Measurements from ENCODE around the gene COA7. TPM values are rescaled to one million over a fixed set of nuclear protein-coding genes. Genes with fewer than 3 reads are reported as not detected.

The COA7 gene
- total RNA-seq, 4 donors from 2014 or later: 8.2 to 26.5 (median 14.0) TPM

DNA sequence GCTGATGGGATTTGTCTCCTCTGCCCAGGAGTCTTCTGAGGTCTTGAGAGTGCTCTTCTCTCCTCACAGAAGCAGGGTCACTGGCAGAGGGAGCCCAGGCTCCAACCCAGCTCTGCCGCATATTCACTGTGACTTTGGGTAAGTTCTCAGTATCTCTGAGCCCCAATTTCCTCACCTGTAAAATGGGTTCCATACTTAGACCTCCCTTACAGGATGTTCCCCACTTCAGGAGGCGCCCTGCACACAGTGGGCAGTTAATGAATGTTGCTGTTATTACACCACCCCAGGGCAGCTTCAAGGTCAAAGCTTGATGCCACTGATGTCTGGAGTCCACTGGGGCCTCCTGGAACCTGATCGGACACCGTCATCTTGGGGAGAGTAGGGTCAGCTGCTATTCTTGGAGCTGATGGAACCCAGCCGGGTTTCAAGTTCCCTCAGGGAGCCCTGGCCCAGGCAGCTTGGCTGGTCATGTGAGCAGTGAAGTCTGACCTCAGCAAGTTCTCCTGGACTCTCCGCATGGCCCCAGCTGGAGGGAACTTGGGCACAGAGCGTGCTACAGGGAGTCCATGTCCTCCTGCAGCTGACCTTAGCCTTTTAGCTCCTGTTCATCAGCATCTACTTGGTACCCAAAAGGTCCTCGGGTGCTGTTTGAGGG is 21.8 kb downstream of the COA7 start:
- no peak for ATAC-seq (ENCODE audit: low FRiP score)
- DNase-seq (ENCODE audit: low spot score): no peak
- TF ChIP-seq, protein P1, sequence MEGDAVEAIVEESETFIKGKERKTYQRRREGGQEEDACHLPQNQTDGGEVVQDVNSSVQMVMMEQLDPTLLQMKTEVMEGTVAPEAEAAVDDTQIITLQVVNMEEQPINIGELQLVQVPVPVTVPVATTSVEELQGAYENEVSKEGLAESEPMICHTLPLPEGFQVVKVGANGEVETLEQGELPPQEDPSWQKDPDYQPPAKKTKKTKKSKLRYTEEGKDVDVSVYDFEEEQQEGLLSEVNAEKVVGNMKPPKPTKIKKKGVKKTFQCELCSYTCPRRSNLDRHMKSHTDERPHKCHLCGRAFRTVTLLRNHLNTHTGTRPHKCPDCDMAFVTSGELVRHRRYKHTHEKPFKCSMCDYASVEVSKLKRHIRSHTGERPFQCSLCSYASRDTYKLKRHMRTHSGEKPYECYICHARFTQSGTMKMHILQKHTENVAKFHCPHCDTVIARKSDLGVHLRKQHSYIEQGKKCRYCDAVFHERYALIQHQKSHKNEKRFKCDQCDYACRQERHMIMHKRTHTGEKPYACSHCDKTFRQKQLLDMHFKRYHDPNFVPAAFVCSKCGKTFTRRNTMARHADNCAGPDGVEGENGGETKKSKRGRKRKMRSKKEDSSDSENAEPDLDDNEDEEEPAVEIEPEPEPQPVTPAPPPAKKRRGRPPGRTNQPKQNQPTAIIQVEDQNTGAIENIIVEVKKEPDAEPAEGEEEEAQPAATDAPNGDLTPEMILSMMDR (IDR thresholded peaks at IDR 0.05): no peak

DNA sequence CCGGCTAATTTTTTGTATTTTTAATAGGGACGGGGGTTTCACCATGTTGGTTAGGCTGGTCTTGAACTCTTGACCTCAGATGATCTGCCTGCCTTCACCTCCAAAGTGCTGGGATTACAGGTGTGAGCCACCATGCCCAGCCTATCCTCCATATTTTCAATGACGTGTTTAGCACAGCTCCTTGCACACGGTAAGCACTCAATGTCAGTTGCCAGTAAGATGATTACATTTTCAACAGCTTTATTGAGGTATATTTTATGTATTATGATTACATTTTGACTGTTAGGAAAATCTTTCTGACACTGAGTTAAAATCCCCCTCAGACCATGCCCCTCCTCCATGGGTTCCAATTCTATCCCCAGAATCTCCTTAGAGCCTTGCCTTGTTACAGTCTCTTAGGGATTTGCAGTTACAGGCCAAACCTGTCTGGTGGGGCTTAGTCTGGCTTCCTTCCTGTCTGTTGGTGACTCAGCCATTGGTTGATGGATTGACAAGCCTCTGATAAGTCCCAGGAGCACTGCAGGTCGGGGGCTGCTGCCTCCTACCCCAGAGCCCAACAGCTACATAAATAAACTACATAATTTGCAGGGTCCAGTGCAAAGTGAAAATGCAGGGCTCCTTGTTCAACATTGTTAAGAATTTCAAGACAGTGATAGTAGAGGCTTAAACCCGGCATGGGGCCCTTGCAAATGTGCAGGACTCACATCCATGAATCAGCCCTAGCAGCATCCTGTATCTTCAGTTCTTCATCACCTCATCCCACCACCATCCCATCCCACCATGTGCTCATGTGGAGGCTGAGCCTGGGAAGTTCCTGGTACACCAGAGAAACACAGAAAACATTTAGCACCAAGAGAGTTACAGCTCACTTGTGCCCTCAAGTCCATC is 23.4 kb downstream of the COA7 start:
- TF ChIP-seq, protein P1 (IDR thresholded peaks at IDR 0.05): no peak
- DNase-seq (ENCODE audit: low spot score): no peak
- no peak for ATAC-seq (ENCODE audit: low FRiP score)

- no peak for DNase-seq (ENCODE audit: low spot score)
- ATAC-seq (ENCODE audit: low FRiP score): no peak
- TF ChIP-seq, protein P1 (IDR thresholded peaks at IDR 0.05): no peak
Observed at GRCh38 chr1:52673513-52673912, 24.6 kb downstream of the COA7 start.

DNA sequence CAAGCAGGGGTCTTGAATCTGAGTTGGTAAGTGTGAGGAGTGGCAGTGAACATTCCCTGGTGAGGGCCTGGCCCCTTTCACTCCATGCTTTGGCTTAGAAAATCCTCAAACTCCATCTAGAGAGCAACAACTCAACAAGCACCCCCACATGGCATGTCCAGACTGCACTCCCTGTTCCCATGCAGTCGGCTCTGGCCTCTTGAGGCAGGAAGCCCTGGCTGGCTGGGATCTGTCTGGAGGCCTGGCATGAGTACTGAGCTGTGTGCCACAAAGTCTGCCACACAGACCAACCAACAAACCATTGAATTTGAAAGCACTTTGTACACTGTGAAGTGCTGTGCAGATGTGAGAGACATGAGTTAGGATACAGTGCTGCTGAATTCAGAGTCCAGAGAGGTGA is 25.2 kb downstream of the COA7 start:
- DNase-seq (ENCODE audit: low spot score) (no peak), ATAC-seq (ENCODE audit: low FRiP score) (no peak)
- TF ChIP-seq, protein P1 (IDR thresholded peaks at IDR 0.05): no peak

DNA sequence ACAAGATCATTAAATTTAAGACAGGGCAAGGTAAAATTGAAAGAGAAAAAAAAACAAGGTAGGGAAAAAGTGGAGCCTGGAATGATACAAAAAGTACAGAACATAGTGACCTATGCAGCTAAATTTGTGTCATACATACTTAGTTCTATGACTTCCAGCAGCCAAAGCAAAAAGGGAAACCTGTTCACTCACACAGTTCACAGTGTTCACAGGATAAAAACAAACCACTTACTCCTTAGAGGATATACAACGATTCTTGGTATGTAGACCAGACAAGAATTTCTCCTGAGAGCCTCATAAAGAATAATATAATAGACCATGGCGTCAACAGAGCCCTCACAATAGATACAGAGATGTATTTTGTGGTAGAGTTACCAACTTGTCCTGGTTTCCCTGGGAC is 27.5 kb downstream of the COA7 start:
- ATAC-seq (ENCODE audit: low FRiP score) (no peak), DNase-seq (ENCODE audit: low spot score) (no peak)
- TF ChIP-seq, protein P1 (IDR thresholded peaks at IDR 0.05): no peak

DNA sequence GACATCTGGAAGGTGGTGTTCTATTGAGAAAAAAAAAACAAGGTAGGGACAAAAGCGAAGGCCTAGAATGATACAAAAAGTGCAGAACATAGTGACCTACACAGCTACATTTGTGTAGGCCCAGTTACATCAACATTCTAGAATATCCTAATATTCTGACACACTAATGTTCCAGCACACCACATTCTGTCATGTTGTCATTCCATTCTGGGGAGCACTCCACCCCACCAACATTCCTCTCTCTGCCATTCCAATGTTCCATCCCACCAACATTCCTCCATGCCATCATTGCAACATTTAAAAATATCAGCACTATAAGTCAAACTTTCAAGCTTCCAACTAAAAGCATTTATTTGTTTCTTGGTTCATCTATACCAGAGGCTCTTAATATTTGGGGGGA is 28.5 kb downstream of the COA7 start:
- TF ChIP-seq, protein P1 (IDR thresholded peaks at IDR 0.05): no peak
- DNase-seq (ENCODE audit: low spot score) (no peak), ATAC-seq (ENCODE audit: low FRiP score) (no peak)

Measured in omental fat pad (tissue), 4 donors.